ENCODE data around the gene ERICH6B.
"Not testable (repeated sequence)": the region's sequence is repeated elsewhere in the genome, so short reads cannot be mapped to it uniquely, and the experiment has no call there.

The ERICH6B gene

DNA sequence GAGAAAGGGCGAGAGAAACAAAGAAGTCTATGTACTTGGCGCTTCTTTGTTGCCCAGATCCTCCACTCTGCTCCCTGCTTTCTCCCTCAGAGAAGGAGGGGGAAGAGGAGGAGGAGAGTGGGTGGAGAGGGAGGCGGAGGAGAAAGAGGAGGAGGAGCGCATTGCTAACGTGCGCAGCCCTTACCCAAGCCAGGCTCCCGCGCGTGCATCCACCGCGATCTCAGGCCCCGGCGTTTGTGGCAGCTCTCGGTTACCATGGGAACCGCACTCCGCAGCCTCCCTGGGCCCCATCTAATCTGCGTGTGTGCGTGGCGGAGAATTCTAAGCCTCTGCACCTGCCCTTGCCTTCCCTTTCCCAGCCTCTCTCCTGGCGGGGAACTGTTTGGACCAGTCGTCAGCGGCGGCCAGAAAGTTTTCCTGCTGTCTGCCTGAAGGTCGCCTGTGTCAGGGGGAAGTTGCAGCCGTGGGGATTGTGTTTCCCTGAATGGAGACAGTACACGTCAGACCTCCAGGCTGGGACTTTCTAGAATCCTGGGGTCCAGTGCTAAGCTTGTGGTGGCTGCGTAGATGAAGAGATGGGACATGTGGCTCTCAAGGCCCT lies at the start of gene ERICH6B:
TSS of gene ERICH6B (minus strand) at position 239 of the 601 bp plus-strand sequence. CDS start 18,734 bp downstream, outside the sequence.
- no peak for DNase-seq

DNA sequence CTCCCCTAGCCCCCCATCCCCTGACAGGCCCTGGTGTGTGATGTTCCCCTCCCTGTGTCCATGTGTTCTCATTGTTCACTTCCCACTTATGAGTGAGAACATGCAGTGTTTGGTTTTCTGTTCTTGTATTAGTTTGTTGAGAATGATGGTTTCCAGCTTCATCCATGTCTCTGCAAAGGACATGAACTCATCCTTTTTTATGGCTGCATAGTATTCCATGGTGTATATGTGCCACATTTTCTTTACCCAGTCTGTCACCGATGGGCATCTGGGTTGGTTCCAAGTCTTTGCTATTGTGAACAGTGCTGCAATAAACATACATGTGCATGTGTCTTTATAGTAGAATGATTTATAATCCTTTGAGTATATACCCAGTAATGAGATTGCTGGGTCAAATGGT lies 47.4 kb upstream of the ERICH6B start:
- not testable (repeated sequence) for DNase-seq

DNA sequence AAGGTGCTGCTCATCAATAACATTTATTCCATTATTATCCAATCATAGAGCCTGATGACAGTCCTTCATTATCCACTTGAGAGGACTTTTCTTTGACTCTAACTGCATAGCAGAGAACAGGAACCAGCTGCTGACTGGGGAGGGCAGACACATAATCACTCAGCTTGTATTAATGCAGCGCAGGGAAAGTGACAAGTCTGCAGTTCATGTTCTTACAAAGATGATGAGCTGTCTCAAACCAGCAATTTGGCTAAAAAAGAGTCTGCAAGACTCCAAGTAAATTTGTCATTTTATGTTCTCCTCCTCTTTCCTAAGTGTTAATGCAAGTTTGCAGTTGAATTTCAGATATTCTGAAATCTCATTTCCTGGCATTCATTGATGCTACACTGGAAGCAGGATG lies 46.6 kb upstream of the ERICH6B start:
- no peak for DNase-seq

DNA sequence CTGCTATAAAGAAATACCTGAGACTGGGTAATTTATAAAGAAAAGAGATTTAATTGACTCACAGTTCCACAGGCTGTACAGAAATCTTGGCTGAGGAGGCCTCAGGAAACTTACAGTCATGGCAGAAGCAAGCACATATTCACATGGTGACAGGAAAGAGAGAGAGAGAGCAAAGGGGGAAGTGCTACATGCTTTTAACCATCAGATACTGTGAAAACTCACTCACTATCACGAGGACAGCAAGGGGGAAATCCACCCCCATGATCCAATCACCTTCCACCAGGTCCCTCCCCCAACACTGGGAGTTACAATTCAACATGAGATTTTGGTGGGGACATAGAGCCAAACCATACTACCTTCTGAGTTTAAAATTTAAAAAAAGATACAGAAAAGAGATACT lies 44.9 kb upstream of the ERICH6B start:
- not testable (repeated sequence) for DNase-seq

DNA sequence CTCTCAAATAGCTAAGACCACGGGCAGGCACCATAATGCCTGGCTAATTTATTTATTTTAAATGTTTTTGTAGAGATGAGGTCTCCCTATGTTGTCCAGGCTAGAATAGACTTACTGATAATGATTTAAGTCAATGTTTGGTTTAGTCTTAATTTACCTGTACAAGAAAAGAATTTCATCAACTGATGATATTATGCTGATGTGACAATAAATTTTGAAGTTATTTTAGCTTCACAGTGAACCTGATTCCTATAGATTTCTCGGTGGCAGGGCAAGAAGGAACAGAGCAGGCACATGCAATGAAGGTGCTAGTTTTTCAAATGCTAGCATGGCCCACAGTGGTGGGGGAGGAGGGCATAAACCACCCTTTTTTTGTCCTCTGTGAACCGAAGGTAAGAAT lies 44.0 kb upstream of the ERICH6B start:
- DNase-seq, result no peak

DNA sequence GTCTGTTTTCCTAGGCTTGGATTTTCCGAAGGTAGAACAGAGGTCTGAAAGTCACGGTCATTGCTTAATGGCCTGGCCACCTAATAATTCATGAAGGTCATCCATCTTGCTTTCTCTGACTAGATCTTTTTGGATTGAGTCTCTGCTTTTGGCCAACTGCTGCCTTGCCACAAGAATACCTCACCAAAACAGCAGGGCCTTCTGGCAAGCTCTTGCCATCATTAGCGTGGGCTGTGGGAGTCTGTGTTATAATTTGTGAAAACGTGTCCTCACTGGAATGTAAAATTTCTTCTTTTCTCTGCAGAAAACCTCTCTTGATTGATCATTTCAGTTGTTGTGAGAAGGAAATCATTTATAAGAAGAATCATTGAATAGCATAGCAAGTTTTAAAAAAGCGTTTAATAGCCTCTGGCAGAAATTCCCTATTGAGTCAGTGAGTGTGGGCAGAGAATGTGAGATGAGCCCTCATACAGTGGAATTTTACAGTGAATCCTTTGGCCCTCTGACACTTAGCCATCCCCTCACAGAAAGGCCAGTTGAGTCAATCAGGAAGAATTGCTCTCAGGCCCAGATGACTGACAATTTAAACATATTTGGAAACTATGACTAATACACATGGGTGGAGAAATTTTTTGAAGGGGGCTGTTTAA lies 43.2 kb upstream of the ERICH6B start:
- DNase-seq, result no peak

DNA sequence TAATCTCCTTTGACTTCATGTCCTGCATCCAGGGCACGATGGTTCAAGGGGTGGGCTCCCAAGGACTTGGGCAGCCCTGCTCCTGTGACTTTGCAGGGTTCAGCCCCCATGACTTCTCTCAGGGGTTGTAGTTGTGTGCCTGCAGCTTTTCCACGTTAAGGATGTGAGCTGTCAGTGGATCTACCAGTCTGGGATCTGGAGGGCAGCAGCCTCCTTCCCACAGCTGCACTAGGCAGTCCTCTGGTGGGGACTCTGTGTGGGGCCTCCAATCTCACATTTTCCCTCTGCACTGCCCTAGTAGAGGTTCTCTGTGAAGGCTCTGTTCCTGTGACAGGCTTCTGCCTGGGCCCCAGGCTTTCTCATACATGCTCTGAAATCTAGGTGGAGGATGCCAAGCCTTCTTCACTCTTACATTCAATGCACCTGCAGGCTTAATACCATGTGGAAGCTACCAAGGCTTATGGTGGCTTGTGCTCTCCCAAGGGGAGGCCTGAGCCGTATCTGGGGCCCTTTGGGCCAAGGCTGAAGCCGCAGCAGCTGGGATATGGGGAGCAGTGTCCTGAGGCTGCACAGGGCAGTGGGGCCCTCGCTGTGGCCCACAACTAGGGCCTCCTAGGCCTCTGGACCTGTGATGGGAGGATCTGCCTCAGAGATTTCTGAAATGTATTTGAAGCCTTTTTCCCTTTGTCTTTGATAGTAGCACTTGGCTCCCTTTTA lies 39.3 kb upstream of the ERICH6B start:
- no peak for DNase-seq

DNA sequence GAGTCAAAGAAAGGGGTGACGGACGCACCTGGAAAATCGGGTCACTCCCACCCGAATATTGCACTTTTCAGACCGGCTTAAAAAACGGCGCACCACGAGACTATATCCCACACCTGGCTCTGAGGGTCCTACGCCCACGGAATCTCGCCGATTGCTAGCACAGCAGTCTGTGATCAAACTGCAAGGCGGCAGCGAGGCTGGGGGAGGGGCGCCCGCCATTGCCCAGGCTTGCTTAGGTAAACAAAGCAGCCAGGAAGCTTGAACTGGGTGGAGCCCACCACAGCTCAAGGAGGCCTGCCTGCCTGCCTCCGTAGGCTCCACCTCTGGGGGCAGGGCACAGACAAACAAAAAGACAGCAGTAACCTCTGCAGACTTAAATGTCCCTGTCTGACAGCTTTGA lies 29.7 kb upstream of the ERICH6B start:
- DNase-seq, result not testable (repeated sequence)

DNA sequence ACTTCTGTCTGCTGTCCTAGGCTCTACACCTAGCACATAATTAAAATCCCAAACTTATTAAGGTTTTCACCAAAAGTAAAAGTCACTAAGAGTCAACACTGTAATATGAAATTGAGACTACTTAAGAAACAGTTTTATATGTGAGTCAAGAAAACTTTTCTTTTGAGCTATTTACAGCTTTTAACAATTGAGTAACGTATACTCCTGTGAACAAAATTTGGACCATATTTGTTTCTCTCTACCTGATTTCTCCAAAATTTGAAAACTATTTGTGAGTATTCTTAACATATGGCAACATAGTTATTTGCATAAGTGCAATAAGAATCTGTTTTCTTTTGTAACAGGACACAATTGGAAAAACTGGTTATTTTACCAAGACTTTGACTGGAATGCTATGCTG lies 26.6 kb upstream of the ERICH6B start:
- not testable (repeated sequence) for DNase-seq

DNA sequence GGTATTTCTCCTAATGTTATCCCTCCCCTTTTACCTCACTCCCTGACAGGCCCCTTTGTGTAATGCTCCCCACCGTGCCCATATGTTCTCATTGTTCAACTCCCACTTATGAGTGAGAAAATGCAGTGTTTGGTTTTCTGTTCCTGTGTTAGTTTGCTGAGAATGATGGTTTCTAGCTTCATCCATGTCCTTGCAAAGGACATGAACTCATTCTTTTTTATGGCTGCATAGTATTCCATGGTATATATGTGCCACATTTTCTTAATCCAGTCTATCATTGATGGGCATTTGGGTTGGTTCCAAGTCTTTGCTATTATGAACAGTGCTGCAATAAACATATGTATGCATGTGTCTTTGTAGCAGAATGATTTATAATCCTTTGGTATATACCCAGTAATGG lies 19.8 kb upstream of the ERICH6B start:
- DNase-seq, result not testable (repeated sequence)

DNA sequence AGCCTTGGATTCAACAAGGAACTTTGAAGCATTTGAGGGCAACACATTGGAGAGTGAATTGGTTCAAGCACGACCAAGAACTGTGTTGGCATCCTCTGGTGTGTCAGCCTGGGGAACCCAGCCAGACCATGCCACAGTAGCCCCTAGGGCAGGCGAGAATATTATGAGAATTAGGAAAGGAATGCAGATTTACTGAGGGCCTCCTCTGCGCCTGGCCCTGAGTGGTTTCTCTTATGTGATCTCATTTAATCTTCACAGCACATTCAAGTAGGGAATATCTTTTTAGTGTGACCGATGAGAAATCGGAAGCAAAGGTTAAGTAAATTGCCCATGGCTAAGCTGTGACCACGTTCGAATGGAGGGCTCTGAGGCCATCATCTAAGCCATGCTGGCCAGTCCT lies 15.3 kb upstream of the ERICH6B start:
- DNase-seq, result no peak

DNA sequence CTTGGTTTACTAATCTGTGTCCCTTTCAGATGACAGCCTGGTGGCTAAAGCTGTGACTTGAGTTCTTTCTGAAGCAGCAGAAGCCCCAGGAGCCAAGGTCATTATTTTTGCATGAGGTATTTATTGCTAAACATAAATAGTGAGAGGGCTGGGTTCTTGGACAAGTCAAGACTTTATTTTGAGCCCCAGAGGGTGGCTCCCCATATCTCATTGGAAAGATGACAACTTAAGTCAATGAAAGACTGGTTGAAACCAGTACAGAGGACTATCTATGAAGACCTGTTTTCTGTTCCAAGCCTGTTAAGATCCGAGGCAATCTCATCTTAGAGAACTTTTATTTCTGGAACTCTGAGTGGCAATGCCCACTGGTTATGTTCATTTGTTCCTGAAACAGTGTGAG lies 14.4 kb upstream of the ERICH6B start:
- no peak for DNase-seq

DNA sequence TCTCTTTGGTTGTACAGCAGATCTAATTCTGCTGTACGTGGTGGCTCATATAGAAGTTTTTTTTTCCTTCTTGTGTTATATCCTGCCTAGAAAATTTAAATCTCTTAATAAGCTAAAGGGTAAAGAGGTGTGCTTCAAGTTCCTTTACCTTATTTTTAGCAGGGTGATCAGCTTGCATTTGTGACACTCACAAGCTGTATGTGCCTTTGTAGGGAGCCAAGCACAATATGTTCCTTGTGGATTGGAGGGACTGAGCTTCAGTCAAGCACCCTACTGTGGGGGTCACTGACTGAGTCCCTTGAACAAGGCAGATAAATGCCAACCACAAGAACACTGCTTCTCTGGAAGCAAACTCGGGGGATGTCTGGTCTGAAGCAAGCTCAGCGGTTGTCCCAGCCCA lies 12.6 kb upstream of the ERICH6B start:
- no peak for DNase-seq

DNA sequence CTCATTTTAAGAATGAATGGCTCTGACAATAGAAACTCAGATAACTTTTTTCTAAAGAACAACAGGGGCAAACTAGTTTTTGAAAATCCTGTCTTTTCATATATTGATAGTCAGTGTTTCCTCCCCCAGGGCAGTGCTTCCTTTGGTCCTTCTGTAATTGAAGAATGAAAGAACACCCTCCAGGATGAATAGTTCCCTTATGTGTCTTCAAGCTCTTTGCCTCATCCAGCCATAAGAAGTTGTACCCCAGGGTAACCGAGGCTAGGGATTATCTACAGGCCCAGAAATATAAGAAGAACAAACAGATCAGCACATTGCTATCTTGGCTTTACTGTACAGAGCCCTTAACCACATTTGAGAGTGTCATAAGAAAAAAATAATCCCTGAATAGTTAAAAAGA lies 12.1 kb upstream of the ERICH6B start:
- no peak for DNase-seq

DNA sequence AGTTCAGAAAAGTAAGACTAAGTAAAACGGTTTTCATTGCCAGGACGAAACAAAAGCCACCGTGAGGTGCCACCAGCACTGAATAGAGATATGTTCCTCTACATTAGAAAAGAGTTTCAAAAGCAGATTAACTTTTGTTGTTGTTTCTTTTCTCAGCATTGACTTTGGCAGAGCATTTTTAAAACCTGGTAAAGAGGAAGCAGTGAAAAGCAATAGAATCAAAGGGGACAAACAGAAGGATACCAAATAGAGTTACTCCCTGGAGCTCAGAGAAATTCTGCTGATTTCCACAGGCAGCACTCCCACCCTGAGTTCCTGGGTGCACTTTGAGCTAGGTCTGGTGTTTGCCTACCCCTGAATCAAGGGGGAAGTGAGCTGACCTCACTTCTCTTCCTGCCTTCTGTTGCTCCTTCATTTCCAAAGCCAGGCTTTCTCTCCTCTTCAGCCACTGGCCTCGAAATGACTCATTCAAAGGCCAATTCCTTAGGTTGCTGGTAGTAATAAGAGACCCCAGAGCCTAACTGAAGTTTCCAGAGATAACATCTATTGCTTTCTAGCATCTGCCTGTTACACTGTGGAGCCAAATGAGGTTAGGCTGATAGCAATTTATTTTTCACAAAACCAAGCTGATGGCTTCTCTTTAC lies 11.3 kb upstream of the ERICH6B start:
- no peak for DNase-seq

DNA sequence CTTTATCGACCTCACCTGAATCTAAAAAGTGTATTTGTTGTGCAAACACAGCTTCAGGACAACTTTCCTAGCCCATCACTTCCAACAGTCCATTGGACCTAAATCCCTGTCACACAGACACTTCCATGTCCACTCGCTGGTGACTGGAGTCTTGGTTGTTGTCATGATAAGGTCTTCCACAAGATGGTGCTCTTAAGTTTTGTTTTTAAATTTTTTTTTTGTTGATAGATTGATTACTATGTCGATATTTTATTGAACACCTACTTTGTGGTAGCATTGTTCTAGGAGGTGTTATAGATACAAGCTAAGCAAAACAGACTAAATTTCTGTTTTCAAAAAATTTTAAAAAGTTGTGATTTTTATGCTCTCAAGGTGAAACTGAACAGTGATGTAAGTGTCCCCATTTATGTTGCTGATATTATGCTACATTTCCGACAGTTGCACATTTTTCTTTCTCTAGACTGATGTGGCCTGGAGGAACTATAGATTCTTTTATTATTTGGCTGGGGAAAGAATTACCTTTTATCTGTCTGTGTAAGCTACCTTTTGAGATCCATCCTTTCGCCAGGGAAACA lies 8.1 kb upstream of the ERICH6B start:
- no peak for DNase-seq

DNA sequence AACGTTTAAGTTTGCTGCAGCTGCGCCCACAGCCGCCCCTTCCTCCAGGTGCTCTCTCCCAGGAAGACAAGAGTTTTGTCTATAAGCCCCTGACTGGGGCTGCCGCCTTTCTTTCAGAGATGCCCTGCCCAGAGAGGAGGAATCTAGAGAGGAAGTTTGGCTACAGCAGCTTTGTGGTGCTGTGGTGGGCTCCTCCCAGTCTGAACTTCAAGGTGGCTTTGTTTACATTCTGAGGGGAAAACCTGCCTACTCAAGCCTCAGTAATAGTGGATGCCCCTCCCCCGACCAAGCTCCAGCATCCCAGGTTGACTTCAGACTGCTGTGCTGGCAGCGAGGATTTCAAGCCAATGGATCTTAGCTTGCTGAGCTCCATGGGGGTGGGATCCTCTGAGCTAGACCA lies 6.4 kb upstream of the ERICH6B start:
- no peak for DNase-seq

DNA sequence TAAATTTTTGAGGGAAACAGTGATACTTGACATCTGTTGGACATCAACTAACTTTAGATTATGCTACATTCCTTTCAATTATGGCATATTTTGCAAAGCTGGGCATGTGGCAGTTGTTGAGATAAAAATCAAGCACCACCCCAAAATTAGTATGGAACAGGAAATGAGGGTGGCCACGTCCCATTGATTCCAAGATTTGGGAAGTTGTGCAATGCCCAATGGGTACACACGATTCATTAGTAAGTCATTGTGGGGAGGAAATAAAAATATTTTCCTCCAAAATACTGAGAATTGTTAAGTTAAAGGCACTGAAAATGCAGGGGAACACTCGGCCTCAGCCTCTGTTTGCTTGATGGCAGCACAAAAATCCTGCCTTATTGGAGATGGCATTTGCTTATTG lies 7.6 kb downstream of the ERICH6B start:
- no peak for DNase-seq

DNA sequence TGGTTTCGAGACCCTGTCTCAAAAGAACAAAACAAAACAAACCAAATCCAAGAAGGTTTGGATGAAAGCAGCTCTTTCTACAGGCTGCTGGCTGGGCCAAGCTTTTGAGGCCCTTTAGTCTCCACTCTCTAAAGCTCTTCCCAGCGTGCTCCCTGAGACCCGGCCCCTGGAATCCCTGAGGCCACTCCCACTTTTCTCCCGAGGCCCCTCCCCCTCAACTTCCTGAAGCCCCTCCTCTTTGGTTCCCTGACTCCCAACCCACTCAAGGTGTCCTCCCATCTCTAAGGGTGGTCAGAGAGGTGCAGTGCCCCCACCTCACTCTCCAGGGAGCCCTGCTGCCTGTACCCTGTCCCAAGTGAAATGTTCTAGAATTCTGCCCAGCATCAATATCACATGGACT lies 10.6 kb downstream of the ERICH6B start:
- no peak for DNase-seq

DNA sequence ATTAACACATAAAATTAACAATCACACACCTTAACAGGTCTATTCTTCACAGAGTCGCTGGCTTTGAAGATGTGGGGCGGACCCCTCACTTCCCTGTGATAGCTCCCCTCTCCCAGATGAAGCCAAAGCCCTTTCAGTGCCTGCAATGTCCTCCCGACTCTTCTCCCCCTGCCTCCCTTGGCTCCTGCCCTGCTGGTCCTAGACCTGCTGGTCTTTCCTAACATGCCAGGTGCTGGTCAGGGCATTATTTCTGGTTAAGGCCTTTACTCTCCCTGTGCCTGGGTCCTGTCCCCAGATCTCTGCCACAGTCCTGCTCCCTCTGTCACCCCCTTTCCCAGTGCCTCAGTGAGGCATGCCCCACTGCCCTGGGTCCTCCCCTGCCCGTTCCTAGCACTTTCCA lies 12.2 kb downstream of the ERICH6B start:
- DNase-seq, result no peak

DNA sequence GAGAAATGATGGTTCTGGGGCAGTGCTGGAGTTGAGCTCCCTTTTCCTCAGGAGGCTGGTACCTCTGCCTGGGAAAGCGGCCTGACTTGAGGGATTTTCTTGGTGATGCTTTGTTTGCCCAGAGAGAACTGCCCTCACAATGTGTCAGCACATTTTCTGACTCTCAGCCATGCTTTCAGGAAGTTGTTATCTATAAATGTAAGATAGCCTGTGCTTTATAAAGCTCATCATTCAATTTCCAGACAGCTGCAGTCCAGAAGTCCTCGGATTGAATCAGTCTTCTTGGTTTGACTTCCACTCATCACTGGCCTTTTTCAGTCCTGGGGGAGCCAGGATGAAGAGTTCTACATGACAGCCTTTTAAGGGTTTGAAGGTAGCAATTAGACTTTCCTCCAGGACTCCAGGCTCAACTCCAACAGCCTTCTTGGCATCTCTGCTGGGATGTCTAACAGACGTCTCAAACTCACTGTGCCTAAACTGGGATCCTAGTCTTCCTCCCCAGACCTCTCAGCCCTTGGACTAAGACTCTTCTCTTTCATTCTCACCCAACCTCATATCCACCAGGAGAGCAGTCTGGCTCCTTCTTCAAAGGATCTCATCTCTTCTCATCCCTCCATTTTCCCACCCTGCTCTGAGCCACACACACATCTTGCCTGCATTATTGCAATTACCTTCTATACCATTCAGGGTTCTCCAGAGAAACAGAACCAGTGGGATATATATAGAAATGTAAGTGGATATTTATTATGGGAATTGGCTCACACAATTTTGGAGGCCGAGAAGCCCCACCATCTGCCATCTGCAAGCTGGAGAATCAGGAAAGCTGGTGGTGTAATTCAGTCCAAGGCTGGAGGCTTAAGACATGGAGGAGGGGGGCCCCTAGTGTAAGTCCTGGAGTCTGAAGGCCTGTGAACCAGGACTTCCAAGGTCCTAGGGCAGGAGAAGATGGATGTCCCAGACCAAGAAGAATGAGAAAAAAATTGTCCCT lies 13.1 kb downstream of the ERICH6B start:
- no peak for DNase-seq

DNA sequence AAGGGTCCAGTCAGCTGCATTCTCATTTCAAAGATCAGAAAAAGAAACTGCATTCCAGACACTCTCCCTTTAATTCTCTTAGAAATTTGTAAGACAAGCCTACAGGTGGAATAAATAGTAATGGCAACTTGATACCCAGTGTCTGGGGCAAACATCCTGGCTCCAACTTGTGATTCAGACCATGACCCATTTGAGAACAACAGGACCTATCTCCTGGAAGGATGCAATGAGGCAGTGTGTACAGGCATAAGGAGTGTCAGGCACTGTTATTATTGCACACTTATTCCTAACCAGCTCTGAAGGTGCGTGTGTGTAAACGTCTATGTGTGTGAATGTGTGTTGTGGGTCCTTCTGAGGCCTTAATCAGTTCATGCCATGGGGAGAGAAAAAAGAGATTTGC lies 13.9 kb downstream of the ERICH6B start:
- no peak for DNase-seq

Data from activated effector memory CD4-positive, alpha-beta T cell treated with anti-CD3 and anti-CD28 coated beads, Interleukin-2, amount 50 U/mL, for 16 hours (primary cell).